GM12878 (cell line): ENCODE results near the gene MAN2B1. TPM values are rescaled to one million over a fixed set of nuclear protein-coding genes. Genes with fewer than 3 reads are reported as not detected.
A peak's percentile ranks its signal among the peaks of the same experiment; 100 is the strongest.

Experiments used
- BRCA1 ChIP-seq: IDR thresholded peaks from 2 replicates; pipeline ENCODE4 v1.6.1; 2011; ENCODE audit warnings: low read depth, low read length, improper control_type of control experiment
- CBFB ChIP-seq: IDR thresholded peaks from 2 replicates; pipeline ENCODE4 v1.6.1; 2016; ENCODE audit warnings: antibody characterized with exemption, low read depth
- CHD2 ChIP-seq: IDR thresholded peaks from 2 replicates; pipeline ENCODE4 v1.6.1; 2011; ENCODE audit warnings: low read depth, low read length, improper control_type of control experiment, borderline replicate concordance
- CHD4 ChIP-seq: fragments of 200-600 bp; sonication (generic); IDR thresholded peaks from 2 replicates; pipeline ENCODE4 v1.6.1; 2016; ENCODE audit warnings: mild to moderate bottlenecking
- CREM ChIP-seq: IDR thresholded peaks from 2 replicates; pipeline ENCODE4 v1.6.1; 2014; ENCODE audit warnings: antibody characterized with exemption, low read depth
- EP300 ChIP-seq, 2 experiments: fragments of 150-350 bp in 1 of 2; IDR thresholded peaks; 2 replicates each; pipeline ENCODE4 v1.6.1; 2011 to 2012; ENCODE audit warnings: low read depth in 2 of 2, low read length in 2 of 2, borderline replicate concordance in 1 of 2, improper control_type of control experiment in 1 of 2, inconsistent platforms in 1 of 2; ENCODE audit not compliant: control insufficient read depth in 1 of 2
- ETV6 ChIP-seq, 2 experiments: fragments of 450-650 bp in 1 of 2; IDR thresholded peaks in 1 of 2; conservative IDR thresholded peaks in 1 of 2; 2 replicates each; pipeline ENCODE4 v1.6.1; 2014; ENCODE audit warnings: antibody characterized with exemption in 1 of 2, borderline replicate concordance in 1 of 2, low read depth in 1 of 2, mild to moderate bottlenecking in 1 of 2, moderate library complexity in 1 of 2
- LARP7 ChIP-seq: fragments of 450-650 bp; IDR thresholded peaks from 2 replicates; pipeline ENCODE4 v1.6.1; 2017; ENCODE audit warnings: mild to moderate bottlenecking
- NFYA ChIP-seq: IDR thresholded peaks from 2 replicates; pipeline ENCODE4 v1.6.1; 2011; ENCODE audit warnings: low read depth, mild to moderate bottlenecking, low read length, improper control_type of control experiment, borderline replicate concordance
- NFYB ChIP-seq: IDR thresholded peaks from 2 replicates; pipeline ENCODE4 v1.6.1; 2011; ENCODE audit warnings: low read depth, mild to moderate bottlenecking, low read length, improper control_type of control experiment, moderate library complexity; ENCODE audit not compliant: insufficient read depth
- NR2F1 ChIP-seq: fragments of 450-650 bp; conservative IDR thresholded peaks from 2 replicates; pipeline ENCODE4 v1.6.1; 2017; ENCODE audit warnings: mild to moderate bottlenecking
- RCOR1 ChIP-seq: conservative IDR thresholded peaks from 2 replicates; pipeline ENCODE4 v1.6.1; 2012; ENCODE audit warnings: low read depth, low read length, improper control_type of control experiment
- SIX5 ChIP-seq: IDR thresholded peaks from 2 replicates; pipeline ENCODE4 v1.6.1; 2011; ENCODE audit warnings: mild to moderate bottlenecking, low read depth, low read length, moderate library complexity; ENCODE audit not compliant: severe bottlenecking
- SREBF1 ChIP-seq: IDR thresholded peaks from 2 replicates; pipeline ENCODE4 v1.6.1; 2012; ENCODE audit warnings: mild to moderate bottlenecking, low read length
- SRF ChIP-seq, 2 experiments: IDR thresholded peaks; 2 replicates each; pipeline ENCODE4 v1.6.1; 2011; ENCODE audit warnings: low read depth in 2 of 2, low read length in 2 of 2, mild to moderate bottlenecking in 1 of 2, moderate library complexity in 1 of 2
- TCF12 ChIP-seq: IDR thresholded peaks from 2 replicates; pipeline ENCODE4 v1.6.1; 2011; ENCODE audit warnings: low read depth, mild to moderate bottlenecking, low read length
- ZBED1 ChIP-seq: IDR thresholded peaks from 2 replicates; pipeline ENCODE4 v1.6.1; 2016; ENCODE audit warnings: borderline replicate concordance
- ZNF217 ChIP-seq: fragments of 450-650 bp; IDR thresholded peaks from 2 replicates; pipeline ENCODE4 v1.6.1; 2017; ENCODE audit warnings: antibody characterized with exemption, mild to moderate bottlenecking
- ZZZ3 ChIP-seq: IDR thresholded peaks from 2 replicates; pipeline ENCODE4 v1.6.1; 2011; ENCODE audit warnings: low read depth; ENCODE audit not compliant: control insufficient read depth, insufficient read length
- polyA plus RNA-seq, 11 experiments: library from polyadenylated mRNA; depleted of rRNA in 4 of 11; unstranded in 6 of 11; stranded (reverse) in 5 of 11; fragments of >200 nt; fragmentation: Nextera tagmentation in 4 of 11; fragmentation: Illumina TruSeq in 1 of 11; extraction: Ambion mirVana in 4 of 11; extraction: Trizol in 1 of 11; gene quantifications; 1 replicate in 1 of 11; 2 replicates in 10 of 11; pipeline versions ENCODE4 v1.2.1 to v1.2.3, GENCODE V29; 2011 to 2016; ENCODE audit warnings: inconsistent platforms in 2 of 11, missing spikeins in 2 of 11, low read depth in 1 of 11
- total RNA-seq, 4 experiments: library from RNA; depleted of rRNA in 3 of 4; stranded (reverse); fragments of >200 nt in 3 of 4; fragmentation: Illumina TruSeq in 1 of 4; extraction: Trizol in 1 of 4; gene quantifications; 2 replicates each; pipeline versions ENCODE4 v1.2.1 to v1.2.3, GENCODE V29; 2013 to 2021
- TF ChIP-seq, protein P1 (sequence below): fragments of 450-650 bp; formaldehyde crosslinking; IDR thresholded peaks from 2 replicates; pipeline ENCODE4 v1.4.0; 2022; ENCODE audit warnings: mild to moderate bottlenecking, moderate library complexity
- TF ChIP-seq, protein P2 (sequence below): fragments of 450-650 bp; IDR thresholded peaks from 2 replicates; pipeline ENCODE4 v1.6.1; 2017; ENCODE audit warnings: mild to moderate bottlenecking, low read depth, inconsistent platforms; ENCODE audit not compliant: poor library complexity, severe bottlenecking
- TF ChIP-seq, protein P3 (sequence below): fragments of 450-650 bp; IDR thresholded peaks from 2 replicates; pipeline ENCODE4 v1.6.1; 2017; ENCODE audit warnings: low read depth, mild to moderate bottlenecking, moderate library complexity

MAN2B1 gene
- total and polyA plus RNA-seq, 10 of the 15 experiments (the other 5 are each of a cell fraction or from before 2014, with no cell fraction given): 7.6 to 224 (median 81.4) TPM

- TF ChIP-seq, protein P1, sequence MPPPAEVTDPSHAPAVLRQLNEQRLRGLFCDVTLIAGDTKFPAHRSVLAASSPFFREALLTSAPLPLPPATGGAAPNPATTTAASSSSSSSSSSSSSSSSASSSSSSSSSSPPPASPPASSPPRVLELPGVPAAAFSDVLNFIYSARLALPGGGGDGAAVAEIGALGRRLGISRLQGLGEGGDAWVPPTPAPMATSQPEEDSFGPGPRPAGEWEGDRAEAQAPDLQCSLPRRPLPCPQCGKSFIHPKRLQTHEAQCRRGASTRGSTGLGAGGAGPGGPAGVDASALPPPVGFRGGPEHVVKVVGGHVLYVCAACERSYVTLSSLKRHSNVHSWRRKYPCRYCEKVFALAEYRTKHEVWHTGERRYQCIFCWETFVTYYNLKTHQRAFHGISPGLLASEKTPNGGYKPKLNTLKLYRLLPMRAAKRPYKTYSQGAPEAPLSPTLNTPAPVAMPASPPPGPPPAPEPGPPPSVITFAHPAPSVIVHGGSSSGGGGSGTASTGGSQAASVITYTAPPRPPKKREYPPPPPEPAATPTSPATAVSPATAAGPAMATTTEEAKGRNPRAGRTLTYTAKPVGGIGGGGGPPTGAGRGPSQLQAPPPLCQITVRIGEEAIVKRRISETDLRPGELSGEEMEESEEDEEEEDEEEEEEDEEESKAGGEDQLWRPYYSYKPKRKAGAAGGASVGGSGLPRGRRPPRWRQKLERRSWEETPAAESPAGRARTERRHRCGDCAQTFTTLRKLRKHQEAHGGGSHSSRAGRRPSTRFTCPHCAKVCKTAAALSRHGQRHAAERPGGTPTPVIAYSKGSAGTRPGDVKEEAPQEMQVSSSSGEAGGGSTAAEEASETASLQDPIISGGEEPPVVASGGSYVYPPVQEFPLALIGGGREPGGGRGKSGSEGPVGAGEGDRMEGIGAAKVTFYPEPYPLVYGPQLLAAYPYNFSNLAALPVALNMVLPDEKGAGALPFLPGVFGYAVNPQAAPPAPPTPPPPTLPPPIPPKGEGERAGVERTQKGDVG: peak; percentile 89
- TF ChIP-seq, protein P2, sequence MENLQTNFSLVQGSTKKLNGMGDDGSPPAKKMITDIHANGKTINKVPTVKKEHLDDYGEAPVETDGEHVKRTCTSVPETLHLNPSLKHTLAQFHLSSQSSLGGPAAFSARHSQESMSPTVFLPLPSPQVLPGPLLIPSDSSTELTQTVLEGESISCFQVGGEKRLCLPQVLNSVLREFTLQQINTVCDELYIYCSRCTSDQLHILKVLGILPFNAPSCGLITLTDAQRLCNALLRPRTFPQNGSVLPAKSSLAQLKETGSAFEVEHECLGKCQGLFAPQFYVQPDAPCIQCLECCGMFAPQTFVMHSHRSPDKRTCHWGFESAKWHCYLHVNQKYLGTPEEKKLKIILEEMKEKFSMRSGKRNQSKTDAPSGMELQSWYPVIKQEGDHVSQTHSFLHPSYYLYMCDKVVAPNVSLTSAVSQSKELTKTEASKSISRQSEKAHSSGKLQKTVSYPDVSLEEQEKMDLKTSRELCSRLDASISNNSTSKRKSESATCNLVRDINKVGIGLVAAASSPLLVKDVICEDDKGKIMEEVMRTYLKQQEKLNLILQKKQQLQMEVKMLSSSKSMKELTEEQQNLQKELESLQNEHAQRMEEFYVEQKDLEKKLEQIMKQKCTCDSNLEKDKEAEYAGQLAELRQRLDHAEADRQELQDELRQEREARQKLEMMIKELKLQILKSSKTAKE: no peak
- no peak; the same call in 1 of the 2 replicates for TF ChIP-seq RCOR1
- TF ChIP-seq ZZZ3: no peak
- TF ChIP-seq TCF12: peak; percentile 25; the same call in 1 of the 2 replicates
- TF ChIP-seq, protein P3, sequence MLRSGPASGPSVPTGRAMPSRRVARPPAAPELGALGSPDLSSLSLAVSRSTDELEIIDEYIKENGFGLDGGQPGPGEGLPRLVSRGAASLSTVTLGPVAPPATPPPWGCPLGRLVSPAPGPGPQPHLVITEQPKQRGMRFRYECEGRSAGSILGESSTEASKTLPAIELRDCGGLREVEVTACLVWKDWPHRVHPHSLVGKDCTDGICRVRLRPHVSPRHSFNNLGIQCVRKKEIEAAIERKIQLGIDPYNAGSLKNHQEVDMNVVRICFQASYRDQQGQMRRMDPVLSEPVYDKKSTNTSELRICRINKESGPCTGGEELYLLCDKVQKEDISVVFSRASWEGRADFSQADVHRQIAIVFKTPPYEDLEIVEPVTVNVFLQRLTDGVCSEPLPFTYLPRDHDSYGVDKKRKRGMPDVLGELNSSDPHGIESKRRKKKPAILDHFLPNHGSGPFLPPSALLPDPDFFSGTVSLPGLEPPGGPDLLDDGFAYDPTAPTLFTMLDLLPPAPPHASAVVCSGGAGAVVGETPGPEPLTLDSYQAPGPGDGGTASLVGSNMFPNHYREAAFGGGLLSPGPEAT: peak; percentile 78
- peak; percentile 62; the same call in 1 of the 2 replicates for TF ChIP-seq ZBED1
- no peak for TF ChIP-seq ETV6 (conservative IDR thresholded peaks at IDR 0.05 in 1 of 2, IDR thresholded peaks at IDR 0.05 in 1 of 2; ENCODE audit: borderline replicate concordance in 1 of 2, low read depth in 1 of 2)
- no peak for TF ChIP-seq ZNF217
- peak; percentile 53; the same call in 1 of the 2 replicates for TF ChIP-seq CREM
- peak; percentile 57; the same call in 1 of the 2 replicates for TF ChIP-seq CBFB
- TF ChIP-seq LARP7: peak; percentile 86
- TF ChIP-seq SRF (IDR thresholded peaks at IDR 0.05; ENCODE audit: low read depth in 2 of 2, low read length in 2 of 2): peak; percentile 55 to 76; a peak in 3 of 4 replicates
- TF ChIP-seq NFYA: no peak
- no peak for TF ChIP-seq SREBF1
- peak; percentile 59; the same call in 1 of the 2 replicates for TF ChIP-seq NFYB
- TF ChIP-seq NR2F1: no peak
- no peak for TF ChIP-seq CHD4
- TF ChIP-seq SIX5: peak; percentile 70
- peak; percentile 78; the same call in 1 of the 2 replicates for TF ChIP-seq CHD2
- TF ChIP-seq EP300 (IDR thresholded peaks at IDR 0.05; ENCODE audit: borderline replicate concordance in 1 of 2, control insufficient read depth in 1 of 2, low read depth in 2 of 2, low read length in 2 of 2): no peak
- TF ChIP-seq BRCA1: no peak; the same call in 1 of the 2 replicates
These were observed 14.8 kb upstream of the MAN2B1 start, which contains the start of gene DHPS (continued) for GRCh38 chr19:12681074-12681987.
